Erythroblast (primary cell): ENCODE data around the gene FOCAD.

Experiments used
- GATA1 ChIP-seq: IDR thresholded peaks from 2 replicates; pipeline ENCODE4 v1.6.1; 2011; ENCODE audit warnings: low read depth, mild to moderate bottlenecking, control low read depth, low read length, moderate library complexity
- POLR2A ChIP-seq: IDR thresholded peaks from 2 replicates; pipeline ENCODE4 v1.6.1; 2011; ENCODE audit warnings: mild to moderate bottlenecking, low read length

GRCh38 chr9:20650313-20650712 lies 33.7 kb upstream of the FOCAD start:
- TF ChIP-seq POLR2A (no peak), GATA1 (no peak)
